Measurements from ENCODE around the gene SEPHS1.
A peak's percentile ranks its signal among the peaks of the same experiment; 100 is the strongest.
"Not testable (repeated sequence)": the region's sequence is repeated elsewhere in the genome, so short reads cannot be mapped to it uniquely, and the experiment has no call there.

SEPHS1 gene

DNA sequence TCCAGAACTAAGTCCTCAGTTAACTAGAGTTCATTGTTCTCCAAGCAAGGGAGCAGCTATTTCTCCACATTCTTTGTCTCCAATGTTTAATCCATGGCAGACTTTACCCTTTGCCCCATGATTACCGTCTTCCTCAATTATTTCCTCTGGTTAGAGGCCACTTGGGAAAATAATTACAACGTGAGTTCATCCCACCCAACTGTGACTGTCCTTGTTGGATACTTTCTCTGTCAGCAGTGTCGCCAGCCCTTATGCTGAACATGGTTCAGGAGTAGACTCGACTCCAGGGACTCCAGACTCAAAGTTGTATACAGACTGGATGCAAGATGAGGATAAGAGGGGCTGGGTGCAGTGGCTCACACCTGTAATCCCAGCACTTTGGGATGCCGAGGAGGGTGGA is 17.1 kb upstream of the SEPHS1 start:
- DNase-seq (ENCODE audit: low read depth in 2 of 2) = no peak

DNA sequence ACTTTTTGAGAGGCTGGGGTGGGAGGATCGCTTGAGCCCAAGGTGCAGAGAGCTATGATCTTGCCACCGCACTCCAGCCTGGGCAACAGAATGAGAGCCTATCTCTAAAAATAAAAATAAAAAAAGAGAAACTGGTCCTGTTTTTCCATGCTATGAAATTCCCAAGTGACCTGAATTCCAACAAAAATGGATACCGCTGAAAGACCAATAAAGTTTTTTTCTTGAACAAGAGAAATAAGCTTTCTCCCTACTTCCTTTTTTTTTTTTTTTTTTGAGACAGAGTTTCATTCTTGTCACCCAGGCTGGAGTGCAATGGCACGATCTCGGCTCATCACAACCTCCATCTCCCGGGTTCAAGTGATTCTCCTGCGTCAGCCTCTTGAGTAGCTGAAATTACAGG is 12.5 kb upstream of the SEPHS1 start:
- no peak for DNase-seq (ENCODE audit: low read depth in 2 of 2)

DNA sequence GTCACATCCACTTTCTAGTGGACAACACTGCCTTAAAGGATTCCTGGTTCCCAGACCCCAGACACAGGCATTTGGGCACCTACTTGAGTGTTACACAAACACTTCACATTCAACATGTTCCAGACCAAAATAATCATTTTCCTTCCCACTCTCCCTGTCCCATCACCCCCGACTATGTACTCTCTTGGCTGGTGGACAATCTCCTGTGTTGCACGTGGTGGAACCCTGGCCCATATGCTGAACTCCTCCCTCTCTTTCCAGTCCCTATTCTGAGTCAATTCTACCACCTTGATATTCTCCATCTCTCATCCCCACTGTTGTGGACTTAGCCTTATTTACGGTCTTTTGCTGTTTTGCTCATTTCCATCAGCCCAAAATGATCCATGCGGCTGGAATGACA is 8.3 kb upstream of the SEPHS1 start:
- no peak for DNase-seq (ENCODE audit: low read depth in 2 of 2)

DNA sequence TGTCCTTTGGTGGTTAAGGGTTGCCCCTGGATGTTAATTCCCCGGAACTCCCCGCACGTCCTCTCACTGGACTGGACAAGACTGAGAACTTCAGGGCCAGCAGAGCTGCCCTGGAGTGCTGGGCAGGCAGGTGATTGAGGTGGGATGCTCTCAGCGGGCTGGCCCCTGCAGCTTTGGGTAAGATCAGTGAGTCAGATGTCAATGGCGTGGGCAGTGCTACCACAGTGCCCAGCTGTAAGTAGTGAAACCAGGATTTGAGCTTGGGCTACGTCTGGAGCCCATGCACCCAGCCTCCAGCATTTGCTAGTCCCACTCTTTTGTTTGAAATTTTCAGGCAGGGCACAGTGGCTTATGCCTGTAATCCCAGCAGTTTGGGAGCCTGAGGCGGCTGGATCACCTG is 6.7 kb upstream of the SEPHS1 start:
- DNase-seq (ENCODE audit: low read depth in 2 of 2) = no peak

DNA sequence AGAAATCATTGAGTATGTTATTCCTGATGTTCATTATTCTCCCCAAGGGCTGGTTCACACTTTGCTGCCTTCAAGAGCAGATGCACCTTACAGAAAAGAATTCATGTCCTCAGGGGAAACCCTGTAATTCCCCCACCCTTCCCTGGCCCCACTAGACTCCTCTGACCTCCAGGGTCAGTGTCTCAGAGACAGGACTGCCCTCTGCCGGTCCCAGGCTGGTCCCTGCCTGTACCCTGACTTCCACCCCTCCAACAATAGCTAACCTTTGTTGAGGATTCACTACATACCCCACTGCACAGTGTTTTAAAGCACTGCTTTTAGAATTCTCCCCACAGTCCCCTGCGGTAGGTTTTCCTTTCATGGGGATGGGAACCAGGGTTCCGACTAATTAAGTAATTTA is 4.4 kb upstream of the SEPHS1 start:
- no peak for DNase-seq (ENCODE audit: low read depth in 2 of 2)

DNA sequence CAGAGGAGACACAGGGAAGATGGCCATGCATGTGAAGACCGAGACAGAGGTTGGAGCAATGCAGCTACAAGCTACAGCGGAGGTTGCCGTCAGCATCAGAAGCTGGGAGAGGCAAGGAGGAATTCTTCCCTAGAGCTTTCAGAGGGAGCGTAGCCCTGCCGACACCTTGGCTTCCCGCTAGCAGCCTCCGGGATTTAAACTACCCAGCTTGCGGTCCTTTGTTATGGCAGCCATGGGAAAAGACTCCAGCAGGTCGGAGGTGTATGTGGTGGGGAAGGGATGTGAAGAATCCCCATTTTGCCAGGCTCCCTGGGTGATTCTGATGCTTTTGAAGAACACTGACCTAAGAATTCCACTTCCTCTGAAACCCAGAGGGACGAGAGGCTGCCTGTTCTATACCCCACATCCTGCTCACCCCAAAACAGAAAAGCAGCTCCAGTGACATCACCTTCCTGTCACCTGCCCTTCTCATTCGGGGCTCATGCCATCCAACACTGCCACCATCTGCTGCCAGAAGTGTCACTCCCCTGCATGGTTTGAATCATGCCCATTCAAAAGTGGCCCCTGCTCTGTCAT is 3.3 kb upstream of the SEPHS1 start:
- DNase-seq (ENCODE audit: low read depth in 2 of 2) = no peak

DNA sequence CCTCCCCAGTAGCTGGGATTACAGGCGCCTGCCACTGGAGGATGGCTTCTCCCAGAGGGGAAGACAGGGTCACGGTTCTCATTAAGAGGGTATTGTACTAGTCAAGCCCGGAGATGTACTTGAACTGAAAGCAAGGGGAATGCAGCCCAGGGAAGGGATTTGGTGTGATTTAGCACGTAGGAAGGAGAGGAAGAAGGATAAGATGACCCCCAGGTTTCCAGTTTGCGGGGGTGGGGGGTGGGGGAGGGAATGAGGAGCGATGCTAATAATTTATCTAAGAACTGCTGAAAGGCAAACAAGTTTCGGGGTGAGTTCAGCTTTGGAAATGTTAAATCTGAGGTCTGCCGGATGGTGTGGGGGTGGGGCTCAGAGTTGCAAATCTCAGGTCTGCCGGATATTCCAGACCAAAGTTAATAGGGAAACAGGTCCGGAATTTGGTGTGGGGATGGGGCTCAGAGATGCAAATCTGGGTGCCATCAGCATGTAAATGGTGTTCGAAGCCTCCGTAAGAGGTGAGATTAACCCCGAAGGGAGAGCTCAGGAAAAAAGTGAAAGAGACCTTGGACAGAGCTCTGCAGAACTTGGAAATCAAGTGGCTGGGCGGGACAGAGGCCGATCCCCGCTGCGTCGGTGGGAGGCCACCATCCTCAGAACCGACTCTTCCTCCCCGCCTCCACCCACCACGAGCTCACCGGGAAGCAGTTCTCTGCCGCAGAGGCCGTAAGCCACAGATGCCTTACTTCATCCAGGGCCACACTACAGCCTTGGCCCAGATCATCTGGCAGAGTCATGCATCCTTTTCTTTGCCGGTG is 1.6 kb upstream of the SEPHS1 start:
- DNase-seq (ENCODE audit: low read depth in 2 of 2) = peak in 1 of 2 experiments; percentile 17

DNA sequence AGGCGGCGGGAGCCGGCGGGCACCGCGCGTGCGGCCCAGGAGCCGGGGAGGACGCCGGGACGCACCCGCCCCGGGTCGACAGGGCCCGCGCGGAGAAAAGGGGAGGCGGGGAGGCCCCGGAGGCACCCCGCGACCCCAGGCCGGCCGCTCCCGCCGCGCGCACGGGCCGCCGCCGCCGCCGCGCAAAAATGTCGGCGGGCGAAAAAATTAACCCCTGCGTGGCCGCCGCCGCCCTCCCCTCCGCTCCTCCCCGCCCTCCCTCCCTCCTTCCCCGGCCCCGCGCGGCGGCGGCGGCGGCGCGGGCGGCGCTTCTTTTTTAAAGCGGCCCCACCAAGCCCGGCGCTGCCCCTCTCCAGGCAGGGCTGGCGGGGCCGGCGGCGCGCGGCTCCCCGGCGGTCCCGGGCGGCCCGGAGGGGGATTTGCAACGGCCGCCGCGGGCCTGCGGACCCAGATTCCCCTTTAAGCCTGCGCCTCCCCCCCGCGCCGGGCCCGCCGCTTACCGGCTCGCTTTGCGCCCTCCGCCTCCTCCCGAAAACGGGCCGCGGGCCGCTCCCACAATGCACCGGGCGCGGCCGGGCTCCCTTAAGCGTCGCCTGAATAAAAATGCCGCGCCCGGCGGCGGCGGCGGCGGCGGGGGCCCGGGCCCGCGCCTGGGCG is 465 bp downstream of the SEPHS1 start:
- DNase-seq (ENCODE audit: low read depth in 2 of 2) = peak; percentile 52 to 72

DNA sequence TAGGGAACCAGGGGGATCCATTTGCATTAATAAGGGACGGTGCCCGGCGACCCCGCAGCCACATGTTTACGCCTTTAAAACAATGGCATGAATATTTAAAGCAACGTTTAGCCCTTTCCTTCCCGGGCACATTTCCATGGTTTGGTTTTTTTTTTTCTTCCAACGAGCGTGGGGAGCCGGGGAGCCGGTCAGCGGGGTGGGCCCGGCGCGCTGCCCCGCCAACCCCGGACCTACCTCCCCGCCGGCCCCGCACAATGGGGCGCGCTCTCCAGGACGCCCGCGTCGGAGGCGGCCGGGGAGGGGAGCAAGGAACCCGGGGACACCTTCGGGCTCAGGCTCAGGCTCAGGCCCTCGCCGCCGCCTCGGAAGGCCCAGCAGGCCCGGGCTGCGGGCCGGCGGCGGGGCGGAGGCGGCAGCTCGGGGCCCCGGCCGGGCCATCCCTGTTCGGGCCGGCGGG is 1.0 kb downstream of the SEPHS1 start:
- no peak for DNase-seq (ENCODE audit: low read depth in 2 of 2)

DNA sequence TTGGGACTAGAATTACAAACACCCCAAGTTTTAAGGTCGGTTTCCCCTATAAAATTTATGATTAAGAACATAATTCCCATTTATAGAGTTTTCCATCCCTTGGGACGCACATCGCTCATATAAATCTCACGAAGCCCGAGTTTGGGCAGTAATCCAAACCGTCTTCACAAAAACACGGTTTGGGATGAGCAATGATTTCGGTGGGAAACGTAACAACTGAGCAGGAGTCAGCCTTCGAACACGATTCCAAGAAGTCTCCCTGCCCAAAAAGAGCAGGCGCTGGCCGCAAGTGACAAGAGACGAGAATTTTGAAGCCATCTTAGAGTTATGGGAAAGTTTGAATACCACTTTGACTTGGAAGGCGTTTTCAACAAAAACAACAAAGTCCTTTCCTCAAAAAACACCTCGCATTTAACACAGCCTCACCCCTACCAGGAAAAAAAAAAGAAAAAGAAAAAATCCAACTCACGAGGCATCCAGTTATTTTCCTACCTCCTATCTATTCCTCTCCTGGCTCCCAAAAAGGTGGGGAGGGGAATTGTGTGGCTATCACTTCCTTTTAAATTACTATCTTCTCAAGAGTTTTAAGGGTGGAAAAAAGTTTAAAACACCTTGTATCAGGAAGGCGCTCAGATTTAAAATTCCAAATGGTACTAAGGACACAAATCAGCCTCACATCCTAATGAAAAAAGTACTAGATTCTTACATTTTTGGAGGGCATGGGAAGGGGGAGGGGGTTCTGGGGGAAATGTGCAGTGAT is 1.6 kb downstream of the SEPHS1 start:
- DNase-seq (ENCODE audit: low read depth in 2 of 2) = no peak

DNA sequence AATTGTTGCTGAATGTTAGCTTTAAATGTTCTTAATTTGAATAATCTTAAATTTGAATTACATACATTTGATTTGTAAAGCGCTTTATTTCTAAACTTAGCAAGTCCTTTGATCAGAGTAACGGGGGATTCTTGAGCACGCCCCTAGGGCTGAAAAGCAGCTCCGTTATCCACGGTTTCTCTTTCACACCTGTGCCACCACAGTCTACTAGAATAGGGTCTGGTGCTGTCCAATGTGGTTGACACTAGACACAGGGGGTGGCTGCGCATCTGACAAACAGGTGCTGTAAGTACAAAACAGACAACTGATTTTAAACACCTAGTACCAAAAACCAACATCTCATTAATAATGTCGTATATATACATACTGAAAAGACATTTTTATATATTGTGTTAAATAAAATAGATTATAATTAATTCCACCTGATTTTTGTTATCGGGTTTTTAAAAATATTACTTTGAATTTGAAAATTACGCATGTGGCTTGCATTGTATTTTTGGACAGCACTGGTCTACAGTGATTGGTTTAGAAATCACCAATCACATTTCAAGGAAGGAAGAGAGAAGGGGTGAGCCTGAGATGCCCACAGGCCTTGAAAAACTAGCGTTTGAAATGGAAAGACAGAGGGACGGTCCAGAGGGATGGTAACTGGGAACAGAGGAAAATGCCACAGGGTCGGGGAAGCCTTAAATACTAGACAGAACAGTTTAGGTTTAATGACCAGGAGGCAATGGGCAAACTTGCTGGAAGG is 7.3 kb downstream of the SEPHS1 start:
- no peak for DNase-seq (ENCODE audit: low read depth in 2 of 2)

DNA sequence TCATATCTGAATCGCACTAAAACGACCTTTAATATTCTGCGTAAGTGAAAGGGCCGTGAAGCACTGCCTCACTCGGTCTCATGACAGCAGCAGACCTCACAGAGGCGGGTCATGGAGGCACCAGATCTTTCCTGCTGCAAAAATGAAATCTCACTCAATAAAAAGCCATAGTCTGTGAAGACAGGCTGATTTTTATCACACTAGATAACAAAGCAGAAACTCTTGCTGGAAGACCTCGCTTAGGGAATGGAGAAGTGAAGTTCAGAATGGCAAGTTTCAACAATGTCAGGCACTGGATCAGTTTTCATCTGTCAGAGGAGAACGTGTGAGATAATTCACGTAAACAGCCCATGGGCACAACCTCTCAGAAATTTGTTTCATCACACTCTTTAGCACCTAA is 8.0 kb downstream of the SEPHS1 start:
- DNase-seq (ENCODE audit: low read depth in 2 of 2) = no peak

DNA sequence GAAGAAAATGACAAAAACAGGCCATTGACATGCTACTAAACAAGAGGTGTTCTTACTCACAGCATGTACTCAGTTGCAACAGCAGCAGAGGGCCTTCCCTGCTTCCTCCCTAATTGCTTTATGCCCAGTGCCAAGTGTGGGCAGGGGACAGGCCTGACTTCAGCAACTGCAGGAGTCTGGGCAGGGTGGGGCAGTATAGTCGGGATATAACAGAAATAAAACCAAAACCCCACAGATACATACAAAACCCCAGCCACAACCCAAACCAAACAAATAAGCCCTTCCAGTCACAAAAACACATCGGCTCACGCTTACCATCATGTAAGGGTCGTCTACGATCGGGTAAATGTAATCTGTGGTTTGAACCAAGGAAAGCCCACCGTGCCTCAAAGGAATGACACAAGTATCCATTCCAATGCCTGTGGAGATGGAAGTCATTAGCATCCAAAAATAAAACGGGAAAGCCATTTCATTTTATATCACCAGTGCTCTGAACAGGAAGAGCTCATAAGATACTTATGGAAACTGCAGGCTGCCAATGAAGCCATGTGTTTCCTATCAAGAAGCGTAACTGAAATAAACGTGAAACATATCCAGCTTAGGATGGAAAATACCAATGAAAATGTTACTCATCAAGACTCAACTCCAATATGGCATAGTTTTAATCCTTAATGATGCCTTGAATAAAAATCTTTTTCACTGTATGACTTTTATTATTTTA is 9.5 kb downstream of the SEPHS1 start:
- DNase-seq (ENCODE audit: low read depth in 2 of 2) = no peak

DNA sequence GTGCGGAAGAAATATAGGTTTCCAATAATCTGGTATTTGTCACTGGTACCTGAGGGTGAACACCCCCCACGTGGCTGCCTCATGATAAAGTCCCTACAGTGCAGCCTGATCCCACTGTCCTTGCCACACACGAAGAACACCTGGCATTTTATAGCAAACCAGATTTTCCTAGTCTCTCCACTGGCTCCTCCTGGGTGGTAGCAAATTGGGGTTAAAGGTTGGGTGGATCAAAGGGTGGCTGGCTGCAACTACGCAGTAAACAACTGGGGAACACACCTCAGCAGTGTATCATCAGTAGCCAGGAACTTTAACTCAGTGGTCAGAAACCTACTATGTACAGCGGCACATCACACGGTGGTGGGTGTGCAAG is 10.3 kb downstream of the SEPHS1 start:
- no peak for DNase-seq (ENCODE audit: low read depth in 2 of 2)

DNA sequence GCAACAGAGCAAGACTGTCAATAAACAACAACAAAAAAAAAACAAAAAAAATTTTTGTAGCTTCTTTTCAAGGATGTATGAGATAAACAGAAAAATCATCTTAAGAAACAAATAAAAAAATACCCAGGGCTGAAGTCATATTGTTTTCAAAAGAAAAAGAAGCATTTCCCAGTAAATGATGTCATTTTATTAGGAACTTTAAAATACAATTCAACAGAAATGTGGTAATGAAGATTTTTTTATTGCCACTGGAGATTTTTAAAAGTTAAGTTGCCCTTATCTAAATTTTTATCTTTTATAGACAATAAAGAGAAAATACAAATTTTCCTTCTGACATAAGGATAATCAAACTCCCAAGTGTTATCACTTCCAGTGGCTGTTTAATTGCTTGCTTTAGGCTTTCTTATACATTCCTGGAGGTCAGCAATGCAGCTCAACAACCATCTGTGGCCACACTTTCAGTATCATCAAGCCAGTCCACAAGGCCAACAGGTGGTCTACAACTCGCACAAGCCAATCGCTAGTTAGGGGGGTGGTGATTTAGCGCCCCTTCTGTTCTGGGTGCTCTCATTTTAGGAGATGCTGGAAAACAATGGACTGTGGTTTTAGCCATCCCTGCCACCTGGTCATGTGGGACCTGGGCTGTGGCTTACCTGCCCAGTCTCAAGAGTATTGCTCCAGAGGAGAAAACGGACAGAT is 10.8 kb downstream of the SEPHS1 start:
- no peak for DNase-seq (ENCODE audit: low read depth in 2 of 2)

DNA sequence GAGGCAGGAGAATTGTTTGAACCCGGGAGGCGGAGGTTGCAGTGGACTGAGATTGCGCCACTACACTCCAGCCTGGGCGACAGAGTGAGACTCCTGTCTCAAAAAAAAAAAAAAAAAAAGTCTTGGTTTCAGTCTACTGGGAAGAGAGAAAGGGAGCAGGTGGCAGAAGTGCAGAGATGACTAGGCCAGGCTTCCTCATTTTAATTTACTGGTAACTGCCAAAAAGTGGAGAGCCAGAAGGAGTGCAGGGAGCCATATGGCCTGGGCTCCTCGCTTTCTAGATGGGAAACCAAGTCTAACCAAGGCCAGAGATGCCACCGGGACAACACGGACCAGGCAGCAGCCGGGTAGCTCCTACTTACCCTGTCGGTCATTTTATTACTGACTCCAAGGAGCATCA is 12.2 kb downstream of the SEPHS1 start:
- DNase-seq (ENCODE audit: low read depth in 2 of 2) = no peak

DNA sequence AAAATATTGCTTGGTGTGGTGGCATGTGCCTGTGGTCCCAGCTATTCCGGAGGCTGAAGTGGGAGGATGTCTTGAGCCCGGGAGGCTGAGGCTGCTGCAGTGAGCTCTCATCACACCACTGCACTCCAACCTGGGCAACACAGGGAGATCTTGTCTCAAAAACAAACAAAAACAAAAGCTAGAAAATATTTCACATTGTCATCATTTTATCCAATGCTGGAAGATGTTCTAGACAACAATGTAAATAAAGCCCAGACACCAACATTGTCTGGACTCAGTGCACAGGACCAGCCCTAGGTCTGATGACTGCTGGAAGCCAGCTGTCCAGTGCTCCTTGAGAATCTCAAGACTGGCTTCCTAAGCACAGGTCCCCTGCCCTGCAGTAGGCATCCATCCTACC is 13.5 kb downstream of the SEPHS1 start:
- no peak for DNase-seq (ENCODE audit: low read depth in 2 of 2)

DNA sequence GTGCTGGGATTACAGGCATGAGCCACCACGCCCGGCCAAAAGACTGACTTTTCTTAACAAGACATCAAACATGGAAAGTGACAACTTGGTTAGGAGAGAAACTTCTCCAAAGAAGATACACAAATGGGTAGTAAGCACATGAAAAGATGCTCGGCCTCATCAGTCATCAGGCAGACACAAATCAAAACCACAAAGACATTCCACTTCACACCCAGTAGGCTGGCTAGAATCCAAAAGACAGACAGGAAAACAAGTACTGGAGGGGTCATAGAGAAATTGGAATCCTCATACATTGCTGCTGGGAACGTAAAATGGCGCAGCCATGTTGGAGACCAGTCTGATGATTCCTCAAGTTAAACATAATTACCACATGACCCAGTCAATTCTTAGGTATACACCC is 16.4 kb downstream of the SEPHS1 start:
- DNase-seq (ENCODE audit: low read depth in 2 of 2) = no peak

DNA sequence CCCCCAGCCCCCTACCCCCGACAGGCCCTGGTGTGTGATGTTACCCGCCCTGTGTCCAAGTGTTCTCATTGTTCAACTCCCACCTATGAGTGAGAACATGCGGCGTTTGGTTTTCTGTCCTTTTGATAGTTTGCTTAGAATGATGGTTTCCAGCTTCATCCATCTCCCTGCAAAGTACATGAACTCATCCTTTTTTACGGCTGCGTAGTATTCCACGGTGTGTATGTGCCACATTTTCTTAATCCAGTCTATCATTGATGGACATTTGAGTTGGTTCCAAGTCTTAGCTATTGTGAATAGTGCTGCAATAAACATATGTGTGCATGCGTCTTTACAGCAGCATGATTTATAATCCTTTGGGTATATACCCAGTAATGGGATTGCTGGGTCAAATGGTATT is 17.1 kb downstream of the SEPHS1 start:
- not testable (repeated sequence) for DNase-seq (ENCODE audit: low read depth in 2 of 2)

DNA sequence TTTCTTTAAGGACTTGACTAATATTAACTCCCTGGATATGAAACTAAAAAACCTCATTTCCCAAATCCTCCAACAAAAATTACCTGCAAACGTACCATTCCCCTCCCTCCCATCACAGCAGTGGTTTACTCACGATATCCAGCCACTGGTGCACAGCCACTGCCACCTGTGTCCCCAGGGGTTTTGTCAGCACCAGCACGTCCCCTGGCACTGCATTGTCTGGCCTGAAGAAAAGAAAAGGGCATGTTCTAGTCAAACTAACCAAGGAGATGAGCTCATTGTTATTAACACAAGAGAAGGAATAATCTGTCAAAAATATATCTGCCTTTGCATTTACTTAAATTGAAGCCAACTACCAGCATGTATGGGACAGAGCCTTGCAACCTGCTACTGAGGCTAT is 18.5 kb downstream of the SEPHS1 start:
- no peak for DNase-seq (ENCODE audit: low read depth in 2 of 2)

All from stimulated activated CD4-positive, alpha-beta T cell treated with anti-CD3 and anti-CD28 coated beads, Interleukin-12 subunit alpha, Interleukin-12 subunit beta, amount 100 ng/mL, for 24 hours (primary cell).